Endothelial cell of umbilical vein (primary cell): ENCODE measurements around the gene FREM1. TPM values are rescaled to one million over a fixed set of nuclear protein-coding genes. Genes with fewer than 3 reads are reported as not detected.

Experiments used
- BruUV-seq: library from RNA; stranded (reverse); fragments of 400-500 nt; replicated peaks from 2 replicates; lab custom pipeline; 2021; lab: Mats Ljungman, UMichigan
- CTCF ChIA-PET: fragments of 300-600, 350-600 bp; sonication (Branson Sonifier 250); formaldehyde crosslinking; loops from one replicate; lab custom pipeline; 2021; ENCODE audit warnings: antibody characterized with exemption, inconsistent platforms; lab: Charles Lee
- POLR2A ChIA-PET: fragments of 300-600, 350-600 bp; sonication (Branson Sonifier 250); formaldehyde crosslinking; loops from one replicate; lab custom pipeline; 2021; ENCODE audit warnings: antibody characterized with exemption, inconsistent platforms; lab: Charles Lee
- DNase-seq: peaks from one replicate; pipeline ENCODE4 v3.0.0-alpha.2; 2011; ENCODE audit warnings: low read depth, low spot score
- FAIRE-seq: peaks from 2 replicates; lab custom pipeline; 2011; peaks lifted over from hg19 to GRCh38; lab: Jason Lieb, UNC
- H2AFZ ChIP-seq: 2 replicates; pipeline ENCODE4 v1.6.0; 2012; ENCODE audit warnings: low read depth, low read length, control low read depth, inconsistent platforms
- H3K27ac ChIP-seq: 2 replicates; pipeline ENCODE4 v1.5.1; 2011; ENCODE audit warnings: low read depth, mild to moderate bottlenecking, control low read depth, low read length, moderate library complexity; ENCODE audit not compliant: insufficient read depth
- H3K27me3 ChIP-seq, 2 experiments: 2 replicates each; pipeline versions ENCODE4 v1.6.0 to v1.6.1; 2011; ENCODE audit warnings: low read length in 2 of 2, mixed read lengths in 1 of 2; ENCODE audit not compliant: control insufficient read depth in 2 of 2, insufficient read depth in 2 of 2
- H3K36me3 ChIP-seq, 2 experiments: 2 replicates in 1 of 2; 3 replicates in 1 of 2; pipeline ENCODE4 v1.5.1; 2011; ENCODE audit warnings: low read length in 2 of 2, mild to moderate bottlenecking in 1 of 2, moderate library complexity in 1 of 2; ENCODE audit not compliant: control insufficient read depth in 2 of 2, insufficient read depth in 2 of 2; ENCODE audit errors: extremely low read depth in 1 of 2
- H3K4me1 ChIP-seq: 3 replicates; pipeline ENCODE4 v1.5.1; 2011; ENCODE audit warnings: mild to moderate bottlenecking, low read length; ENCODE audit not compliant: control insufficient read depth, insufficient read depth; ENCODE audit errors: extremely low read depth
- H3K4me2 ChIP-seq: 2 replicates; pipeline ENCODE4 v1.6.1; 2011; ENCODE audit warnings: low read length, control low read depth, mixed read lengths; ENCODE audit not compliant: insufficient read depth
- H3K4me3 ChIP-seq, 3 experiments: fragments of 200-600 bp in 1 of 3; sonication (generic), shearing (Covaris generic) in 1 of 3; replicated peaks in 1 of 3; 2 replicates each; pipeline ENCODE4 v1.5.1; 2011 to 2016; ENCODE audit warnings: control low read depth in 3 of 3, low read length in 3 of 3, mild to moderate bottlenecking in 2 of 3, inconsistent platforms in 1 of 3, low read depth in 1 of 3, moderate library complexity in 1 of 3; ENCODE audit not compliant: insufficient read depth in 1 of 3
- H3K79me2 ChIP-seq: 2 replicates; pipeline ENCODE4 v1.6.0; 2012; ENCODE audit warnings: low read length, inconsistent platforms; ENCODE audit not compliant: control insufficient read depth, insufficient read depth
- H3K9ac ChIP-seq: replicated peaks from 2 replicates; pipeline ENCODE3; 2011; ENCODE audit warnings: low read length, control low read depth; ENCODE audit not compliant: insufficient read depth; ENCODE audit errors: extremely low read depth
- H3K9me1 ChIP-seq: replicated peaks from 3 replicates; pipeline ENCODE4 v1.6.0; 2011; ENCODE audit warnings: mild to moderate bottlenecking, low read length; ENCODE audit not compliant: control insufficient read depth, insufficient read depth; ENCODE audit errors: extremely low read depth
- H3K9me3 ChIP-seq: replicated peaks from 2 replicates; pipeline ENCODE4 v1.5.1; 2012; ENCODE audit warnings: low read length, inconsistent platforms; ENCODE audit not compliant: control insufficient read depth, insufficient read depth
- H4K20me1 ChIP-seq: replicated peaks from 2 replicates; pipeline ENCODE3; 2011; ENCODE audit warnings: mild to moderate bottlenecking, low read length; ENCODE audit not compliant: control insufficient read depth, insufficient read depth; ENCODE audit errors: extremely low read depth
- EZH2 ChIP-seq: IDR thresholded peaks from 2 replicates; pipeline ENCODE4 v1.6.1; 2012; ENCODE audit warnings: borderline replicate concordance, low read depth, mild to moderate bottlenecking, moderate library complexity, low read length, inconsistent platforms; ENCODE audit not compliant: severe bottlenecking
- FOS ChIP-seq: IDR thresholded peaks from 2 replicates; pipeline ENCODE4 v1.6.1; 2011; ENCODE audit warnings: mild to moderate bottlenecking, low read length, moderate library complexity, borderline replicate concordance; ENCODE audit not compliant: insufficient read depth
- GATA2 ChIP-seq: IDR thresholded peaks from 2 replicates; pipeline ENCODE4 v1.7.0; 2011; ENCODE audit warnings: low read depth, mild to moderate bottlenecking, moderate library complexity, mixed read lengths, low read length; ENCODE audit not compliant: insufficient read length, insufficient read depth
- JUN ChIP-seq: IDR thresholded peaks from 2 replicates; pipeline ENCODE4 v1.6.1; 2011; ENCODE audit warnings: borderline replicate concordance, low read depth; ENCODE audit not compliant: insufficient read length, insufficient read depth
- MAX ChIP-seq: IDR thresholded peaks from 2 replicates; pipeline ENCODE4 v1.6.1; 2011; ENCODE audit not compliant: insufficient read depth, insufficient read length
- MYC ChIP-seq: IDR thresholded peaks from one replicate; pipeline ENCODE4 v1.6.1; 2011; ENCODE audit warnings: mild to moderate bottlenecking, low read depth, low read length
- POLR2A ChIP-seq: IDR thresholded peaks from 2 replicates; pipeline ENCODE4 v1.6.1; 2012; ENCODE audit warnings: low read depth, mild to moderate bottlenecking, control low read depth, low read length
- POLR2AphosphoS5 ChIP-seq: IDR thresholded peaks from 2 replicates; pipeline ENCODE4 v1.6.1; 2012; ENCODE audit warnings: low read depth, mild to moderate bottlenecking, control low read depth, low read length, moderate library complexity; ENCODE audit not compliant: insufficient read depth
- dilution Hi-C: fragments of 300-500 bp; cut with MboI; formaldehyde crosslinking; loops from one replicate; pipeline ENCODE4 v1.15.0; 2019; ENCODE audit warnings: low sequenced_read_pairs; ENCODE audit not compliant: extremely low pct_ligation_motif_present
- intact Hi-C: fragments of 100-400 bp; cut with micrococcal nuclease; formaldehyde crosslinking; loops from one replicate; pipeline ENCODE4 v1.10.0; 2022
- polyA plus RNA-seq, 4 experiments: library from polyadenylated mRNA; depleted of rRNA in 3 of 4; stranded (reverse) in 3 of 4; unstranded in 1 of 4; fragments of >200 nt; gene quantifications; 2 replicates each; pipeline versions ENCODE4 v1.2.1 to v1.2.3, GENCODE V29; 2011 to 2012; ENCODE audit warnings: missing spikeins in 1 of 4
- total RNA-seq: library from RNA; stranded (reverse); gene quantifications from 2 replicates; pipeline ENCODE4 v1.2.3, GENCODE V29; 2021
- TF ChIP-seq, protein P1 (sequence below), 2 donors: IDR thresholded peaks; 1 replicate in 1 of 2; 2 replicates in 1 of 2; pipeline ENCODE4 v1.5.1; 2011; ENCODE audit warnings: low read length in 2 of 2, mild to moderate bottlenecking in 2 of 2, moderate library complexity in 2 of 2, control low read depth in 1 of 2, inconsistent platforms in 1 of 2, low read depth in 1 of 2; ENCODE audit not compliant: insufficient read depth in 1 of 2; ENCODE audit errors: extremely low read depth in 1 of 2

Gene FREM1
- total and polyA plus RNA-seq, 2 donors (not counting 3 experiments of a cell fraction or from before 2014, with no cell fraction given), result 0.10 to 0.29 TPM

DNA sequence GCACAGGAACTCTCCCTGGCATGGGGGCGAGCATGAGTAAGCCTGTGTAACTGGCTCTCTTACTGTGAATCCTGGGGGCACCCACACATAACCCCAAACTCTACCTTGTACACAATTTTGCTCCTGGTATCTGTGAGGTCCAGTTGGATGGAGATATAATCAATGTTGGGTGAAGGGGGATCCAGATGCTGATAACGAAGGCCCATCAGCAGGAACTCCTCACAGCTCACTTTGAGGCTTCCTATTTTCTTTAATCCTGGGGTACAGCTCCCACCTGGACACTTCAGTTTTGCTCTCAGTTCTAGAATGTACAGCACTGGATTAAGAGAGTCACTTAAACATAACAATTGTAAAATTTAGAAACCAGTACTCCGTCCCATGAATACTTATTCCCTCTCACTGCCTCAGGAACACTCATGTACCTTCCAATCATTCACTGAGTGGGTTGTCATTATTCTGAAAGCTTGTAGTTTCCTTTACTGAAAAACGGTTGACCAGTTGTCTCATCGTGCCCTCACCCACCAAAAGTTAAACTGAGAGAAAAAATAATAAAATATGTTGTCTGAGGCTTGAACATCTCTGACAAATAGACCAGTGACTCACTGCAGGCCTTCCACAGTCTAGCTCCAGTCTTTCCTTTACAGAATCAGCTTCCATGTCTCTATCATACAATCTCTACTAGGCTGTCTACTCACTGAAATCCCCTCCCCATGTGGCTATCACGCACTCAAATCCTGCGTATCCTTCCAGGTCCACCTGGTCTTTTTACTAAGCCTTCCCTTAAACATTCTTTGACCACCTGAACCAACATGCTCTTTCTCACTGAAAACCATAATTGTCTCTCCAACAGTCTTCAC, 52.6 kb downstream of the FREM1 start:
- Histone ChIP-seq H3K4me1 (no peaks in the 10 kb centered on the region), H3K27ac (no peak overlapping the region), H4K20me1 (no peaks in the 10 kb centered on the region), H3K4me2 (no peak overlapping the region), H3K27me3 (peaks cover 0 to 3% of the 10 kb centered on the region in 2 experiments), H3K79me2 (no peaks in the 10 kb centered on the region), H3K36me3 (no peaks in the 10 kb centered on the region), H3K9me1 (no peaks in the 10 kb centered on the region), H3K4me3 (no peak overlapping the region), H3K9me3 (no peaks in the 10 kb centered on the region), H2AFZ (no peak overlapping the region), H3K9ac (no peak overlapping the region)
- FAIRE-seq (no peak), DNase-seq (no peak)
- no peak for TF ChIP-seq EZH2
- TF ChIP-seq MAX, result no peak
- no peak for TF ChIP-seq POLR2AphosphoS5
- no peak for TF ChIP-seq FOS
- no peak for TF ChIP-seq JUN
- TF ChIP-seq GATA2, result no peak
- TF ChIP-seq, protein P1, sequence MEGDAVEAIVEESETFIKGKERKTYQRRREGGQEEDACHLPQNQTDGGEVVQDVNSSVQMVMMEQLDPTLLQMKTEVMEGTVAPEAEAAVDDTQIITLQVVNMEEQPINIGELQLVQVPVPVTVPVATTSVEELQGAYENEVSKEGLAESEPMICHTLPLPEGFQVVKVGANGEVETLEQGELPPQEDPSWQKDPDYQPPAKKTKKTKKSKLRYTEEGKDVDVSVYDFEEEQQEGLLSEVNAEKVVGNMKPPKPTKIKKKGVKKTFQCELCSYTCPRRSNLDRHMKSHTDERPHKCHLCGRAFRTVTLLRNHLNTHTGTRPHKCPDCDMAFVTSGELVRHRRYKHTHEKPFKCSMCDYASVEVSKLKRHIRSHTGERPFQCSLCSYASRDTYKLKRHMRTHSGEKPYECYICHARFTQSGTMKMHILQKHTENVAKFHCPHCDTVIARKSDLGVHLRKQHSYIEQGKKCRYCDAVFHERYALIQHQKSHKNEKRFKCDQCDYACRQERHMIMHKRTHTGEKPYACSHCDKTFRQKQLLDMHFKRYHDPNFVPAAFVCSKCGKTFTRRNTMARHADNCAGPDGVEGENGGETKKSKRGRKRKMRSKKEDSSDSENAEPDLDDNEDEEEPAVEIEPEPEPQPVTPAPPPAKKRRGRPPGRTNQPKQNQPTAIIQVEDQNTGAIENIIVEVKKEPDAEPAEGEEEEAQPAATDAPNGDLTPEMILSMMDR (IDR thresholded peaks at IDR 0.05; ENCODE audit: extremely low read depth in 1 of 2, insufficient read depth in 1 of 2, low read depth in 1 of 2, low read length in 2 of 2), result no peak
- no peak for TF ChIP-seq MYC
- no peak for TF ChIP-seq POLR2A
- POLR2A ChIA-PET, result no interaction called here
- no TSS peak for BruUV-seq
- dilution Hi-C loops, result no loop called here
- intact Hi-C loops, result no loop called here
- CTCF ChIA-PET, result interaction anchor here (0.7 to 1.0 kb wide), 2 partner anchors 8 to 1943 kb away, joined by 3 read pairs; no protein-coding TSS in a partner anchor
